Mesenchymal stem cell (in vitro differentiated cells and primary cell): ENCODE results near the gene GPR15LG.
"Not testable (repeated sequence)": the region's sequence is repeated elsewhere in the genome, so short reads cannot be mapped to it uniquely, and the experiment has no call there.

Experiments used
- DNase-seq: peaks from one replicate; pipeline ENCODE4 v3.0.0-alpha.2; 2013
- H2AFZ ChIP-seq: one replicate; pipeline ENCODE4 v1.6.1; 2013; ENCODE audit warnings: low read depth, mild to moderate bottlenecking, control low read depth, inconsistent platforms, low read length, moderate library complexity
- H2AK5ac ChIP-seq: 2 replicates; pipeline ENCODE4 v1.6.1; 2013; ENCODE audit warnings: low read length, moderate library complexity, mild to moderate bottlenecking, inconsistent platforms; ENCODE audit not compliant: severe bottlenecking
- H2BK120ac ChIP-seq: one replicate; pipeline ENCODE4 v1.6.1; 2013; ENCODE audit warnings: low read depth, mild to moderate bottlenecking, inconsistent platforms, low read length, moderate library complexity
- H2BK12ac ChIP-seq, 2 experiments: one replicate each; pipeline ENCODE4 v1.6.1; 2013; ENCODE audit warnings: inconsistent platforms in 2 of 2, low read length in 2 of 2, mild to moderate bottlenecking in 2 of 2, moderate library complexity in 2 of 2, control low read depth in 1 of 2
- H2BK15ac ChIP-seq: one replicate; pipeline ENCODE4 v1.6.1; 2013; ENCODE audit warnings: mild to moderate bottlenecking, low read depth, inconsistent platforms; ENCODE audit not compliant: poor library complexity, severe bottlenecking
- H2BK5ac ChIP-seq: 2 replicates; pipeline ENCODE4 v1.6.1; 2013; ENCODE audit warnings: low read depth, mild to moderate bottlenecking, low read length, control low read depth, inconsistent platforms; ENCODE audit not compliant: poor library complexity, severe bottlenecking
- H3K14ac ChIP-seq, 2 experiments: one replicate each; pipeline ENCODE4 v1.6.1; 2013; ENCODE audit warnings: inconsistent platforms in 2 of 2, low read length in 2 of 2, control low read depth in 1 of 2, mild to moderate bottlenecking in 1 of 2, moderate library complexity in 1 of 2
- H3K18ac ChIP-seq, 2 experiments: one replicate each; pipeline ENCODE4 v1.6.1; 2013; ENCODE audit warnings: inconsistent platforms in 2 of 2, low read length in 2 of 2, control low read depth in 1 of 2, low read depth in 1 of 2, mild to moderate bottlenecking in 1 of 2
- H3K23ac ChIP-seq, 2 experiments: one replicate each; pipeline ENCODE4 v1.6.1; 2013; ENCODE audit warnings: inconsistent platforms in 2 of 2, low read length in 2 of 2, mild to moderate bottlenecking in 2 of 2, moderate library complexity in 2 of 2, control low read depth in 1 of 2
- H3K27ac ChIP-seq: 2 replicates; pipeline ENCODE4 v1.5.1; 2013; ENCODE audit warnings: mild to moderate bottlenecking, moderate library complexity, low read length, control low read depth, inconsistent platforms; ENCODE audit not compliant: poor library complexity, severe bottlenecking
- H3K27me3 ChIP-seq, 2 experiments: 2 replicates each; pipeline versions ENCODE4 v1.6.1 to v1.7.0; 2013; ENCODE audit warnings: low read length in 2 of 2, mild to moderate bottlenecking in 2 of 2, moderate library complexity in 2 of 2, control low read depth in 1 of 2, inconsistent platforms in 1 of 2; ENCODE audit not compliant: control insufficient read depth in 1 of 2, insufficient read depth in 1 of 2
- H3K36me3 ChIP-seq, 2 experiments: 2 replicates each; pipeline versions ENCODE4 v1.6.1 to v1.7.0; 2013; ENCODE audit warnings: low read length in 2 of 2, control low read depth in 1 of 2, inconsistent platforms in 1 of 2, low read depth in 1 of 2, mild to moderate bottlenecking in 1 of 2; ENCODE audit not compliant: insufficient read depth in 2 of 2, control insufficient read depth in 1 of 2
- H3K4ac ChIP-seq, 2 experiments: one replicate each; pipeline ENCODE4 v1.6.1; 2013; ENCODE audit warnings: inconsistent platforms in 2 of 2, low read length in 2 of 2, mild to moderate bottlenecking in 2 of 2, moderate library complexity in 2 of 2, control low read depth in 1 of 2, low read depth in 1 of 2
- H3K4me1 ChIP-seq: 2 replicates; pipeline ENCODE4 v1.6.1; 2013; ENCODE audit warnings: low read depth, low read length, control low read depth; ENCODE audit not compliant: control insufficient read depth, insufficient read depth
- H3K4me2 ChIP-seq: 2 replicates; pipeline ENCODE4 v1.6.1; 2013; ENCODE audit warnings: low read length, mild to moderate bottlenecking, inconsistent platforms; ENCODE audit not compliant: poor library complexity, severe bottlenecking
- H3K4me3 ChIP-seq, 2 experiments: 2 replicates each; pipeline versions ENCODE4 v1.5.1 to v1.7.0; 2013; ENCODE audit warnings: low read length in 2 of 2, mild to moderate bottlenecking in 2 of 2, control low read depth in 1 of 2, low read depth in 1 of 2; ENCODE audit not compliant: insufficient read depth in 1 of 2
- H3K79me1 ChIP-seq: replicated peaks from 2 replicates; pipeline ENCODE4 v1.6.1; 2013; ENCODE audit warnings: mild to moderate bottlenecking, control low read depth, low read length, inconsistent platforms; ENCODE audit not compliant: poor library complexity, severe bottlenecking
- H3K9ac ChIP-seq: 2 replicates; pipeline ENCODE4 v1.7.0; 2013; ENCODE audit warnings: mild to moderate bottlenecking, low read length, moderate library complexity
- H3K9me3 ChIP-seq: 2 replicates; pipeline ENCODE4 v1.7.0; 2013; ENCODE audit warnings: mild to moderate bottlenecking, low read length; ENCODE audit not compliant: control insufficient read depth
- H4K8ac ChIP-seq: one replicate; pipeline ENCODE4 v1.6.1; 2013; ENCODE audit warnings: inconsistent platforms, mild to moderate bottlenecking, low read length, moderate library complexity
- H4K91ac ChIP-seq: one replicate; pipeline ENCODE4 v1.6.1; 2013; ENCODE audit warnings: mild to moderate bottlenecking, low read length, inconsistent platforms
- WGBS: methylation state at CpG from one replicate; pipeline ENCODE4 v1.1.7; 2013; ENCODE audit warnings: mixed read lengths; 5-methylcytosine and 5-hydroxymethylcytosine counted together

Gene GPR15LG

DNA sequence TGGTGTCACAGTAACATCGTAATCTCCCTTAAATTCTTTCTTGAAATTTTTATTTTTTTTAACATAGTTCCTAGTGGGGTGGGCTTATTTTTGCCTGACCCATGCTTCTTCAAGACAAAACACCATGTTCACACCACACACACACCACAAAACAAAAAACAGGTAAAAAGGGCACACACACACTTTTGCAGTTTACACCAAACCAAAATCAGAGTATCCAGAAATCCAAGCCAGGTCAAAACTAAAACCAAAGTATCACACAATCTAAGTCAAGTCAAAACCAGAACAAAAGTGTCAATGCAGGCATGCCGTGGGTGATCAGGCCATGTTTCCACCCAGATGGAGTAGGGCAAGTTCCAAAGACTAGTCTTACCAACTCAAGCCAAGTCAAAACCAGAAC lies 2.4 kb upstream of the GPR15LG start:
- not testable (repeated sequence) for H4K8ac ChIP-seq, H3K79me1 ChIP-seq, H3K27me3 ChIP-seq, H2AFZ ChIP-seq, H2BK5ac ChIP-seq, H3K9me3 ChIP-seq, H3K14ac ChIP-seq, H2BK120ac ChIP-seq, H3K36me3 ChIP-seq, H2BK12ac ChIP-seq, H2BK15ac ChIP-seq, H2AK5ac ChIP-seq, H3K18ac ChIP-seq, H4K91ac ChIP-seq, H3K9ac ChIP-seq, H3K23ac ChIP-seq, H3K4ac ChIP-seq, DNase-seq
- H3K4me2 ChIP-seq = peak overlapping the region; percentile 55
- H3K27ac ChIP-seq = peak overlapping the region; percentile 96
- H3K4me1 ChIP-seq = peaks cover 24% of the 10 kb centered on the region
- 87% methylated on average over 1 of the region's 2 CpGs for WGBS
- H3K4me3 ChIP-seq = peak overlapping the region in 1 of 2 experiments; percentile 46

DNA sequence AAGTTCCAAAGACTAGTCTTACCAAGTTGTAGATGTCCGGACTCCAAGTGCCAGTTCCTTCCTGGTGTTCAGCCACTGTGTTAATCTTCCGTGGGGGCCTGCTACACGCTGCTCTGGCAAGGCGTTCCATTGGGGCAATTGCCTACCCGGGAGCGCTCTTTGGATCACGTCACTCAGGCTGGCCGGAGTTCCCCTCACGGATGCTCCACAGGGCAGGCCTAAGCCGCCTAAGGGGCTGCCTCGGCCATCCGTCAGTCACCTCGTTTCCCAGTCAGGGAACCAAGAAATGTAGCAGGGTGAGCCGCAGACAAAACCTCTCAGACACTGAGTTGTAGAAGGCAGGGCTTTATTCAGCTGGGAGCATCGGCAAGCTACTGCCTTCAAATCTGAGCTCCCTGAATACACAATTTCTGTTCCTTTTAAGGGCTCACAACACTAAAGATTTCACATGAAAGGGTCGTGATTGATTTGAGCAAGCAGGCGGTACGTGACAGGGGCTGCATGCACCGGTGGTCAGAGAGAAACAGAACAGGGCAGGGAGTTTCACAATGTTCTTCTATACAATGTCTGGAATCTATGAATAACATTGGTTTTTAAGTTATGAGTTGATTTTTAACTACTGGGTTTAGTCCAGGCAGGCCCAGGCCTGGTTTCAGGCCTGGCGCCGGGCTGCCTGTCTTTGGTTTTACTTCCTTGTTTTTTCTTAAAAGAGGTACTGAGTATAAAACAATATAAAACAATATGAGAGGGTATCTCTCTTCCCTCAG lies 1.7 kb upstream of the GPR15LG start:
- peaks cover 23% of the 10 kb centered on the region for H3K4me1 ChIP-seq
- not testable (repeated sequence) for H2AK5ac ChIP-seq, H2BK15ac ChIP-seq, H3K18ac ChIP-seq, H4K91ac ChIP-seq, H3K4ac ChIP-seq, H3K9ac ChIP-seq, H3K79me1 ChIP-seq, H2BK120ac ChIP-seq, H3K36me3 ChIP-seq, H2AFZ ChIP-seq, H3K23ac ChIP-seq, H3K14ac ChIP-seq, H2BK12ac ChIP-seq, H3K9me3 ChIP-seq, H3K27me3 ChIP-seq, H4K8ac ChIP-seq, DNase-seq
- WGBS = 90% methylated on average over 14 of the region's 21 CpGs
- peak overlapping the region; percentile 93 for H2BK5ac ChIP-seq
- peak overlapping the region; percentile 55 for H3K4me2 ChIP-seq
- H3K4me3 ChIP-seq = peak overlapping the region in 1 of 2 experiments; percentile 46
- peak overlapping the region; percentile 96 for H3K27ac ChIP-seq

DNA sequence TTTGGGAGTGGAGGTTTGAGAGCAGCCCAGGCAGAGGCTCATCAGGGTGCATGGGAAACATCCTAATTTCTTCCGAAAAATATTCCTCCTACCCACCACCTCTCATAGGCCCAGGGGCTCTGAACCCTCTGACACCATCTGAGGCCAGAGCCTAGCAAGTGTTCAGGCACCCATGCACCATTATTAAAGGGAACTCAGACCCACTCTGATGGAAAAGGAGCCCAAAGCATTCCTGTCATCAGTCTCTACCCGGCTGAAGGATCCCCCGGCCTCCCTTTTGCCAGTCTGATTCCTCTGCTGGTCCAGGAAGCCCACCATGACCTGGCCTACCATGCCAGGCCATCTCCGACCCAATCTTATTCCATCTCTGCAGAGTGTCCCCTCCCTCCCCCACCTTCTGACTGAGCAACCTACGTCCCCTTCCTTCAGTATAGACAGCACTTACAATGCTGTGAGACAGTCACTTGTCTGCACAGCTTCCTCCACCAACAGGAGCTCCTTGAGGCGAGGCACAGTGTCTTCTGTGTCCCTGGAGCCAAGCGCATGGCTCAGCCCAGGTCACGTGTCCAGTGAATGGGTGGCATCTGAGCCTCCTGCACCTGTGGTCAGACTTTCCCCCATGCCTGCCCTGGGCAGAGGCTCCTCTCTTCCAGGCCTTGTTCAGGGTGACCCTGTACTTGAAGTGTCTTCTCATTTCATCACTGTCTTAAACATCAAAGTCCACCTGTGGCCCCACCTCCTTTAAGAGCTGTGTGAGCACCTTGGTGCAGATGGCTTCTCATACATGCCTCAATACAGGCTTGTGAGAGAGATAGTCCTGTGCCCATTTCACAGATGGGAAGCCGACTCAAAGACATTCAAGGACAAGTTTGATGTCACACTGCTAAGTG lies 889 bp upstream of the GPR15LG start:
- Histone ChIP-seq H4K91ac (no peak overlapping the region), H2AK5ac (peak overlapping the region; percentile 95), H3K14ac (no peak overlapping the region), H3K4me1 (peaks cover 27% of the 10 kb centered on the region), H3K4me3 (no peak overlapping the region), H3K79me1 (no peaks in the 10 kb centered on the region), H3K23ac (no peak overlapping the region), H2BK12ac (no peak overlapping the region), H2BK120ac (no peak overlapping the region), H3K27ac (peak overlapping the region; percentile 96), H3K4me2 (no peak overlapping the region), H3K9ac (no peak overlapping the region), H2BK5ac (peak overlapping the region; percentile 93), H3K18ac (no peak overlapping the region), H3K27me3 (peaks cover 0 to 2% of the 10 kb centered on the region in 2 experiments), H3K36me3 (no peaks in the 10 kb centered on the region), H2BK15ac (no peak overlapping the region), H2AFZ (no peak overlapping the region), H3K4ac (no peak overlapping the region), H3K9me3 (no peaks in the 10 kb centered on the region), H4K8ac (no peak overlapping the region)
- 79% methylated on average over 9 of the region's 9 CpGs for WGBS
- no peak for DNase-seq

DNA sequence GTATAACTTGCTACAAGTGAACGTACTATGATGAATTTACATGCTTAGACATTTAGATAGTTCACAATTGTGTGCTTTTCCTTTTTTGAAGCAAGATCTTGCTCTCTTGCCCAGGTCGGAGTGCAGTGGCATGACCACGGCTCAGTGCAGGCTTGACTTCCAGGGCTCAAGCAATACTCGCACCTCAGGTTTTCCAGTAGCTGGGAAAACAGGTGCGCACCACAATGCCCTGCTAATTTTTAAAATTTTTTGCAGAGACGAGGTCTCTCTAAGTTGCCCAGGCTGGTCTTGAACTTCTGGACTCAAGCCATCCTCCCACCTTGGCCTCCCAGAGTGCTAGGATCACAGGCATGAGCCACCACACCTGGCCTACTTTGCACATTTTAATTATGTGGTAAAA lies 1.8 kb downstream of the GPR15LG start:
- Histone ChIP-seq H2AFZ (no peak overlapping the region), H3K4me1 (peaks cover 32% of the 10 kb centered on the region), H3K36me3 (no peaks in the 10 kb centered on the region), H4K91ac (no peak overlapping the region), H3K4me2 (no peak overlapping the region), H2BK12ac (no peak overlapping the region), H2BK120ac (no peak overlapping the region), H3K79me1 (no peaks in the 10 kb centered on the region), H2AK5ac (no peak overlapping the region), H3K27ac (no peak overlapping the region), H3K9ac (no peak overlapping the region), H3K23ac (no peak overlapping the region), H3K14ac (no peak overlapping the region), H2BK5ac (no peak overlapping the region), H3K18ac (no peak overlapping the region), H3K27me3 (peaks cover 0 to 7% of the 10 kb centered on the region in 2 experiments), H3K9me3 (no peaks in the 10 kb centered on the region), H4K8ac (no peak overlapping the region), H3K4ac (no peak overlapping the region), H3K4me3 (no peak overlapping the region), H2BK15ac (no peak overlapping the region)
- DNase-seq = no peak
- 86% methylated on average over 6 of the region's 6 CpGs for WGBS
